HG03060 (cell line): ENCODE measurements around the gene ASIC4.
A peak's percentile ranks its signal among the peaks of the same experiment; 100 is the strongest.

Source experiments
- ATAC-seq: cut with Tn5 transposase; IDR thresholded peaks from one replicate; pipeline ENCODE4 v1.9.1; 2021; ENCODE audit warnings: low read depth, moderate number of reproducible peaks; ENCODE audit not compliant: unreplicated experiment

ASIC4 gene

GRCh38 chr2:219497495-219498279 lies 16.6 kb upstream of the ASIC4 start:
- ATAC-seq: no peak

GRCh38 chr2:219498280-219499057 lies 15.8 kb upstream of the ASIC4 start, which contains the start of gene GMPPA:
Gene GMPPA (plus strand): TSS chr2:219498891. CDS start chr2:219499976, 1,085 bp downstream.
- peak; percentile 91 for ATAC-seq

- no peak for ATAC-seq
These were observed 15.3 kb upstream of the ASIC4 start for GRCh38 chr2:219499058-219499307.

GRCh38 chr2:219499555-219499954 lies 14.7 kb upstream of the ASIC4 start:
- no peak for ATAC-seq

- ATAC-seq: no peak
These were observed 14.1 kb upstream of the ASIC4 start for GRCh38 chr2:219500135-219500534.

GRCh38 chr2:219501849-219502248 lies 12.4 kb upstream of the ASIC4 start:
- ATAC-seq: no peak

GRCh38 chr2:219502618-219503017 lies 11.7 kb upstream of the ASIC4 start:
- no peak for ATAC-seq

GRCh38 chr2:219505585-219505984 lies 8.7 kb upstream of the ASIC4 start:
- ATAC-seq: no peak

- no peak for ATAC-seq
These were observed 8.0 kb upstream of the ASIC4 start for GRCh38 chr2:219506153-219506801.

- no peak for ATAC-seq
These were observed 7.3 kb upstream of the ASIC4 start for GRCh38 chr2:219506802-219507526.

- no peak for ATAC-seq
These were observed 6.5 kb upstream of the ASIC4 start for GRCh38 chr2:219507581-219508443.

GRCh38 chr2:219508444-219508734 lies 5.9 kb upstream of the ASIC4 start:
- ATAC-seq: no peak

- ATAC-seq: no peak
These were observed 5.1 kb upstream of the ASIC4 start for GRCh38 chr2:219508971-219509779.

- ATAC-seq: no peak
These were observed 4.3 kb upstream of the ASIC4 start for GRCh38 chr2:219509780-219510511.

GRCh38 chr2:219510512-219511135 lies 3.7 kb upstream of the ASIC4 start:
- no peak for ATAC-seq

- no peak for ATAC-seq
These were observed 2.5 kb upstream of the ASIC4 start for GRCh38 chr2:219511547-219512325.

- ATAC-seq: no peak
These were observed 1.6 kb upstream of the ASIC4 start for GRCh38 chr2:219512524-219513216.
